ENCODE results near the gene GGCX. TPM values are rescaled to one million over a fixed set of nuclear protein-coding genes. Genes with fewer than 3 reads are reported as not detected.

Gene GGCX
- total RNA-seq, 2 donors from 2014 or later = 74.5 to 89.5 TPM

DNA sequence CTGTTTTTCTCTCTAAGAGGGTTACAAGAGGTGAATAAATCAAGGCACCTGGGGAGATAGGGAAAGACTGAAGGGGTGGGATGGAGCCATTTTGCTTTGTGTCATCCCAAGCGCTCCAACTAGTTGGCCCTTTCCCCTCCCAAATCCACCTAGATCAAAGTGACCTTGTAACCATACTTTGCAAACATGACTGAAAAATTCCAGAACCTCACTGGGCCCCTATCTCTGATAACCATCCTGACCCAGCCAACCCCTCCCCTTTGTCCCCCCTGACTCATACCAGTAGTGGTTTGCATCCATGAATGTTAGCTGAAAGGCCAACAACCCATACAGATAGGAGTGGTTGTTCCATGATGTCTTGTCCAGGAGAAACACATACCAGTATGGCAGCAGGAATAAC lies 3.1 kb downstream of the GGCX start:
- H3K9me3 Mint-ChIP-seq = no peaks in the 10 kb centered on the region
- H3K4me3 ChIP-seq (ENCODE audit: low read length) = no peak overlapping the region
- no peak overlapping the region for H3K27ac ChIP-seq (ENCODE audit: low read depth, low read length)
- DNase-seq = no peak
- H3K36me3 ChIP-seq (ENCODE audit: control insufficient read depth, insufficient read depth, low read length) = peaks cover 51% of the 10 kb centered on the region
- H3K4me1 ChIP-seq (ENCODE audit: control insufficient read depth, insufficient read depth, low read length) = no peaks in the 10 kb centered on the region
- peaks cover 52% of the 10 kb centered on the region for H3K36me3 Mint-ChIP-seq (ENCODE audit: low read depth)
- peaks cover 11% of the 10 kb centered on the region for H3K4me1 Mint-ChIP-seq
- TF ChIP-seq, protein P1, sequence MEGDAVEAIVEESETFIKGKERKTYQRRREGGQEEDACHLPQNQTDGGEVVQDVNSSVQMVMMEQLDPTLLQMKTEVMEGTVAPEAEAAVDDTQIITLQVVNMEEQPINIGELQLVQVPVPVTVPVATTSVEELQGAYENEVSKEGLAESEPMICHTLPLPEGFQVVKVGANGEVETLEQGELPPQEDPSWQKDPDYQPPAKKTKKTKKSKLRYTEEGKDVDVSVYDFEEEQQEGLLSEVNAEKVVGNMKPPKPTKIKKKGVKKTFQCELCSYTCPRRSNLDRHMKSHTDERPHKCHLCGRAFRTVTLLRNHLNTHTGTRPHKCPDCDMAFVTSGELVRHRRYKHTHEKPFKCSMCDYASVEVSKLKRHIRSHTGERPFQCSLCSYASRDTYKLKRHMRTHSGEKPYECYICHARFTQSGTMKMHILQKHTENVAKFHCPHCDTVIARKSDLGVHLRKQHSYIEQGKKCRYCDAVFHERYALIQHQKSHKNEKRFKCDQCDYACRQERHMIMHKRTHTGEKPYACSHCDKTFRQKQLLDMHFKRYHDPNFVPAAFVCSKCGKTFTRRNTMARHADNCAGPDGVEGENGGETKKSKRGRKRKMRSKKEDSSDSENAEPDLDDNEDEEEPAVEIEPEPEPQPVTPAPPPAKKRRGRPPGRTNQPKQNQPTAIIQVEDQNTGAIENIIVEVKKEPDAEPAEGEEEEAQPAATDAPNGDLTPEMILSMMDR (conservative IDR thresholded peaks at IDR 0.05) = no peak
- WGBS, 2 experiments (ENCODE audit: insufficient coverage in 1 of 2, insufficient read length in 1 of 2) = 100% methylated on average over 1 of the region's 1 CpG
- no peaks in the 10 kb centered on the region for H3K27me3 ChIP-seq (ENCODE audit: control insufficient read depth, insufficient read depth, low read length, poor library complexity, severe bottlenecking)
- H3K4me3 Mint-ChIP-seq = no peak overlapping the region
- no peak overlapping the region for H3K27ac Mint-ChIP-seq
- no peaks in the 10 kb centered on the region for H3K9me3 ChIP-seq (ENCODE audit: control insufficient read depth, low read length)
- H3K27me3 Mint-ChIP-seq (ENCODE audit: insufficient read depth) = no peaks in the 10 kb centered on the region
- H3K9ac ChIP-seq (ENCODE audit: extremely low read depth, low read length, poor library complexity, severe bottlenecking) = no peak overlapping the region

DNA sequence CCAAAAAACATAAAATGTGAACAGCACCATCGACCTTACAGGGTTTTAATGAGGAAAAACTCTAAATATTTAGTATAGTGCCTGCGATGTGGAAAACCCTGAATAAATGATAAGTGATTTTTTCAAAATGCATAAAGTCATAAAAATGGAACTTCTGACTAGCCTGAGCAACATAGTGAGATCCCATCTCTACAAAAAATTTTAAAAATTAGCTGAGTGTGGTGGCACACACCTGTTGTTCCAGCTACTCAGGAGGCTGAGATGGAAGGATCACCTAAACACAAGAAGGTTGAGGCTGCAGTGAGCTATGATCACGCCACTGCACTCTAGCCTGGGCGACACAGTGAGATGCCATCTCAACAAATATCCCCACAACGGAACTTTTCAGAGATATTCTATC lies 4.2 kb downstream of the GGCX start:
- H3K27ac ChIP-seq (ENCODE audit: low read depth, low read length) = no peak overlapping the region
- TF ChIP-seq, protein P1 (conservative IDR thresholded peaks at IDR 0.05) = no peak
- H3K9me3 Mint-ChIP-seq = no peaks in the 10 kb centered on the region
- H3K36me3 ChIP-seq (ENCODE audit: control insufficient read depth, insufficient read depth, low read length) = peaks cover 61% of the 10 kb centered on the region
- H3K36me3 Mint-ChIP-seq (ENCODE audit: low read depth) = peaks cover 61% of the 10 kb centered on the region
- H3K4me1 Mint-ChIP-seq = peaks cover 11% of the 10 kb centered on the region
- no peaks in the 10 kb centered on the region for H3K9me3 ChIP-seq (ENCODE audit: control insufficient read depth, low read length)
- no peaks in the 10 kb centered on the region for H3K27me3 ChIP-seq (ENCODE audit: control insufficient read depth, insufficient read depth, low read length, poor library complexity, severe bottlenecking)
- H3K27me3 Mint-ChIP-seq (ENCODE audit: insufficient read depth) = no peaks in the 10 kb centered on the region
- H3K4me3 Mint-ChIP-seq = no peak overlapping the region
- no peak overlapping the region for H3K27ac Mint-ChIP-seq
- H3K9ac ChIP-seq (ENCODE audit: extremely low read depth, low read length, poor library complexity, severe bottlenecking) = no peak overlapping the region
- WGBS, 2 experiments (ENCODE audit: insufficient coverage in 1 of 2, insufficient read length in 1 of 2) = 75 to 94% methylated on average over 3 to 5 of the region's 5 CpGs
- no peaks in the 10 kb centered on the region for H3K4me1 ChIP-seq (ENCODE audit: control insufficient read depth, insufficient read depth, low read length)
- DNase-seq = no peak
- no peak overlapping the region for H3K4me3 ChIP-seq (ENCODE audit: low read length)

DNA sequence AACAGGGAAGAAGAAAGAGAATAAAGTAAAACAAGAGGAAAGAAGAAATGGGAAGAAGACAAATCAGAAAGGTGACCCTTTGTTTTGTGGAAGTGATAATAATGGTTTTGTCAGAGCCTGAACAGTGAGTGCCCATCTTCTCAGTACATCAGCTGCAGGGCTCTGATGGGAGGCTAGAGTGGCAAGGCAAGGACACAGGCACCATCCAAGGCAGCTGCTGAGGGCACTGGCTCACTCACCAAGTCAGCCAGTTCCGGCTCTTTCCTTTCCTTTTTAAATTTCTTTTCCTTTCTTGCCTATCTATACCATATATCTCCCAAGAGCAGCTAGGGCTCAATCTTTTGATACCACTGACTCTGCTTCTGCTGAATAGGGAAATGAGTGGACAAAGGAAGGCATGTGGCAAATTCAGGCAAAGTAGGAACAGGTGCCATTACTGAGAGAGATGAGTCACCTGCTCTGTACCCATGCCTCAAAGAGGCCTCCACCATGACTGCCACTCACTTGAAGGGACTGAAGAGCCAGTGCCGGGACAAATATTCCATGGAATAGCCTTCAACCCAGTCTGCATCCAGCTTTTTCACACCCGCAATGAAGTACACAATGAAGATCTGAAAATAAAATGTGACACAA lies 6.2 kb downstream of the GGCX start:
- Histone ChIP-seq H3K27me3 (ENCODE audit: control insufficient read depth, insufficient read depth, low read length, poor library complexity, severe bottlenecking) (no peaks in the 10 kb centered on the region), H3K9ac (ENCODE audit: extremely low read depth, low read length, poor library complexity, severe bottlenecking) (no peak overlapping the region), H3K9me3 (ENCODE audit: control insufficient read depth, low read length) (no peaks in the 10 kb centered on the region), H3K4me1 (ENCODE audit: control insufficient read depth, insufficient read depth, low read length) (no peaks in the 10 kb centered on the region), H3K36me3 (ENCODE audit: control insufficient read depth, insufficient read depth, low read length) (peaks cover 80% of the 10 kb centered on the region), H3K4me3 (ENCODE audit: low read length) (no peak overlapping the region), H3K27ac (ENCODE audit: low read depth, low read length) (no peak overlapping the region)
- H3K36me3 Mint-ChIP-seq (ENCODE audit: low read depth) = peaks cover 81% of the 10 kb centered on the region
- H3K4me1 Mint-ChIP-seq = peaks cover 9% of the 10 kb centered on the region
- no peaks in the 10 kb centered on the region for H3K9me3 Mint-ChIP-seq
- no peak overlapping the region for H3K27ac Mint-ChIP-seq
- WGBS, 2 experiments (ENCODE audit: insufficient coverage in 1 of 2, insufficient read length in 1 of 2) = 85% methylated on average over 3 of the region's 3 CpGs; no CpG with 5 or more reads in 1 of the 2 experiments
- TF ChIP-seq, protein P1 (conservative IDR thresholded peaks at IDR 0.05) = no peak
- H3K27me3 Mint-ChIP-seq (ENCODE audit: insufficient read depth) = no peaks in the 10 kb centered on the region
- H3K4me3 Mint-ChIP-seq = no peak overlapping the region
- DNase-seq = no peak
